Activated CD8-positive, alpha-beta T cell treated with anti-CD3 and anti-CD28 coated beads for 36 hours (primary cell): ENCODE results near the gene EPAS1. TPM values are rescaled to one million over a fixed set of nuclear protein-coding genes. Genes with fewer than 3 reads are reported as not detected.

ENCODE experiments used
- ATAC-seq: fragments of 200-7000 bp; cut with Tn5 transposase; one replicate; pipeline ENCODE4 v1.10.0; 2021; ENCODE audit warnings: mild to moderate bottlenecking, moderate library complexity
- CTCF ChIA-PET: fragments of 350-600 bp; sonication (Branson Sonifier 250); formaldehyde crosslinking; loops from one replicate; lab custom pipeline; 2021; ENCODE audit warnings: antibody characterized with exemption; lab: Charles Lee
- POLR2A ChIA-PET: fragments of 350-600 bp; sonication (Branson Sonifier 250); formaldehyde crosslinking; loops from one replicate; lab custom pipeline; 2021; ENCODE audit warnings: antibody characterized with exemption; lab: Charles Lee
- DNase-seq: peaks from one replicate; pipeline ENCODE4 v3.0.0-alpha.2; 2020
- H3K27ac Mint-ChIP-seq: one replicate; pipeline ENCODE4 v1.8.0; 2021; ENCODE audit warnings: mild to moderate bottlenecking, mixed read lengths
- H3K27me3 Mint-ChIP-seq: one replicate; pipeline ENCODE4 v1.8.0; 2021; ENCODE audit warnings: mixed read lengths
- H3K36me3 Mint-ChIP-seq: one replicate; pipeline ENCODE4 v1.8.0; 2021; ENCODE audit warnings: low read depth, mixed read lengths
- H3K4me1 Mint-ChIP-seq: one replicate; pipeline ENCODE4 v1.8.0; 2021; ENCODE audit warnings: low read depth, mixed read lengths
- H3K4me3 Mint-ChIP-seq: one replicate; pipeline ENCODE4 v1.8.0; 2021; ENCODE audit warnings: mild to moderate bottlenecking, moderate library complexity, mixed read lengths
- H3K9me3 Mint-ChIP-seq: one replicate; pipeline ENCODE4 v1.8.0; 2021; ENCODE audit warnings: mixed read lengths
- CTCF ChIP-seq: fragments of 200-600 bp; IDR thresholded peaks from one replicate; pipeline ENCODE4 v1.8.0; 2022; ENCODE audit warnings: antibody characterized with exemption, mild to moderate bottlenecking
- intact Hi-C: fragments of 100-400 bp; cut with micrococcal nuclease; formaldehyde crosslinking; loops from one replicate; pipeline ENCODE4 v1.10.0; 2022
- total RNA-seq, 2 experiments: library from RNA; stranded (reverse); gene quantifications; one replicate each; pipeline ENCODE4 v1.2.3, GENCODE V29; 2021

Gene EPAS1
- total RNA-seq, 2 experiments from 2014 or later = 8.3 to 12.2 TPM

GRCh38 chr2:46339200-46339599 is 42.0 kb downstream of the EPAS1 start:
- Mint-ChIP-seq H3K27ac (no peak overlapping the region), H3K9me3 (no peaks in the 10 kb centered on the region), H3K4me1 (no peaks in the 10 kb centered on the region), H3K27me3 (no peaks in the 10 kb centered on the region), H3K36me3 (no peaks in the 10 kb centered on the region), H3K4me3 (no peak overlapping the region)
- ATAC-seq (no peak), DNase-seq (no peak)
- ChIA-PET POLR2A (interaction anchor here (1.7 kb wide), 1 partner anchor 11 kb away, joined by 4 read pairs; no protein-coding TSS in a partner anchor), CTCF (interaction anchor here (1.0 to 2.4 kb wide), 5 partner anchors 8 to 276 kb away, joined by 3 to 7 read pairs (median 4); no protein-coding TSS in a partner anchor)
- intact Hi-C loops = no loop called here
- no peak for TF ChIP-seq CTCF

DNA sequence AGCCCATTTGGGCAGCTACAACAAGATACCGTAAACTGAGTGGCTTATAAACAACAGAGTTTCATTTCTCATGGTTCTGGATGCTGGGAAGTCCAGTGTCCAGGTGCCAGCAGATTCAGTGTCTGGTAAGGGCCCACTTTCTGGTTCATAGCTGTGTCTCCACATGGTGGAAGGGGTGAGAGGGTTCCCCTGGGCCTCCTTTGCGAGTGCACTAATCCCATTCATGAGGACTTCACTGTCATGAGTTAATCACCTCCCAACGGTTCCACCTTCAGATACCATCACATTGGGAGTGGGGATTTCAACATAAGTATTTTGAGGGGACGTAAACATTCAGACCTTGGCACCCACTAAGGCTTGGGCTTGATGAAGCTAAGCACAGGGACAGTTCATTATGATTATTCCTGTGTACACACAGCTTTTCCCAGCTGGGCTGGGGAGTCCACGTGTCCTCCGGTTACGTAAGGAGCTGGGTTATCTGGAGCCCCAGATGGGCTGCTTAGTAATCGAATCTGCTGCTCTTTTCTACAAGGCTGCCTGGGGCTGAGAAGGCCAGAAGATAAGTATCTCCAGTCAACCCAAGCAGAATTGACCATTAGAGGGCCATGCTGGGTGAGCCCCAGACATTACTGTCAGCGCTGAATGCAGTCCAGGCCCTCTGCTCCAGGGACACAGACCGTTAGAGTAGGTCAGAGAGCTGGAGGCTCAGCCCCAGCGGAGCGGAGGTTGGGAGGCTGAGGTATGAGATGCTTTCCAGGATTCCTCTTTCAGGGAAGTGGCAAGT is 42.7 kb downstream of the EPAS1 start:
- Mint-ChIP-seq H3K4me3 (no peak overlapping the region), H3K36me3 (no peaks in the 10 kb centered on the region), H3K9me3 (no peaks in the 10 kb centered on the region), H3K4me1 (no peaks in the 10 kb centered on the region), H3K27ac (no peak overlapping the region), H3K27me3 (no peaks in the 10 kb centered on the region)
- no peak for DNase-seq
- no peak for TF ChIP-seq CTCF
- ATAC-seq = no peak
- CTCF ChIA-PET = interaction anchor here (1.0 to 1.2 kb wide), 4 partner anchors 10 to 277 kb away, joined by 3 to 4 read pairs (median 3); no protein-coding TSS in a partner anchor
- POLR2A ChIA-PET = interaction anchor here (1.7 kb wide), 1 partner anchor 10 kb away, joined by 4 read pairs; no protein-coding TSS in a partner anchor
- intact Hi-C loops = no loop called here

- intact Hi-C loops = no loop called here
- POLR2A ChIA-PET = no interaction called here
- Mint-ChIP-seq H3K4me3 (no peak overlapping the region), H3K4me1 (no peaks in the 10 kb centered on the region), H3K36me3 (no peaks in the 10 kb centered on the region), H3K9me3 (no peaks in the 10 kb centered on the region), H3K27ac (no peak overlapping the region), H3K27me3 (no peaks in the 10 kb centered on the region)
- CTCF ChIA-PET = interaction anchor here (1.0 to 1.7 kb wide), 2 partner anchors 23 to 78 kb away, joined by 3 to 5 read pairs; no protein-coding TSS in a partner anchor
- ATAC-seq (no peak), DNase-seq (no peak)
- no peak for TF ChIP-seq CTCF
Measured at GRCh38 chr2:46340740-46341420, 43.7 kb downstream of the EPAS1 start.

GRCh38 chr2:46342566-46343315 is 45.5 kb downstream of the EPAS1 start:
- DNase-seq (no peak), ATAC-seq (no peak)
- CTCF ChIA-PET = interaction anchor here (1.2 kb wide), 1 partner anchor 8 kb away, joined by 4 read pairs; no protein-coding TSS in a partner anchor
- Mint-ChIP-seq H3K4me1 (peaks cover 8% of the 10 kb centered on the region), H3K4me3 (no peak overlapping the region), H3K9me3 (no peaks in the 10 kb centered on the region), H3K27me3 (no peaks in the 10 kb centered on the region), H3K27ac (no peak overlapping the region), H3K36me3 (no peaks in the 10 kb centered on the region)
- POLR2A ChIA-PET = interaction anchor here (0.6 kb wide), 1 partner anchor 197 kb away, joined by 3 read pairs; no protein-coding TSS in a partner anchor
- intact Hi-C loops = no loop called here
- TF ChIP-seq CTCF = no peak
